Lower leg skin (tissue), 3 donors: ENCODE data around the gene ABCA13.

Experiments
- POLR2A ChIP-seq, 2 donors: fragments of 450-650 bp; IDR thresholded peaks; one replicate each; pipeline ENCODE4 v1.6.1; 2016 to 2017; ENCODE audit warnings: antibody characterized with exemption in 2 of 2, mild to moderate bottlenecking in 1 of 2, moderate library complexity in 1 of 2
- TF ChIP-seq, protein P1 (sequence below), 3 donors: fragments of 450-650 bp; IDR thresholded peaks; one replicate each; pipeline ENCODE4 v1.5.1; 2016; ENCODE audit warnings: antibody characterized with exemption in 3 of 3, mild to moderate bottlenecking in 3 of 3, moderate library complexity in 2 of 3

DNA sequence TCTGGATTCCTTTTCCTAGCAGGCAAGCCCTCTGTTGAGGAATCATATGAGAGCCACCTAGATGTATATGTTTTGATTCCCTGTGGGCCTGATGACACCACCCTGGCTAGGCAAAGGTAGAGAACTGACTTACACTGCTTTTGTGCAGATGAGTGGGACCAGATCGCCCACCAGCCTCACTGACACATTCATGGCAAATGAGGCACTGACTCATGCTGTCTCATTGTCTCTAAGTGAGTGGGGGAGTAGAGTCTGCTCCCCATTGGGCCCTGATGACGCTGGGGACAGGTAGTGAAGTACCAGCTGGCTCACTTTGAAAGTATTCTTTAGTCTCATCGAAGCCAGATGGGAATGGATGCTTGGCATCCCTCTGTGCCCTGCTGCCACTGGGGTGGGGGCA is 326.3 kb downstream of the ABCA13 start:
- TF ChIP-seq, protein P1, sequence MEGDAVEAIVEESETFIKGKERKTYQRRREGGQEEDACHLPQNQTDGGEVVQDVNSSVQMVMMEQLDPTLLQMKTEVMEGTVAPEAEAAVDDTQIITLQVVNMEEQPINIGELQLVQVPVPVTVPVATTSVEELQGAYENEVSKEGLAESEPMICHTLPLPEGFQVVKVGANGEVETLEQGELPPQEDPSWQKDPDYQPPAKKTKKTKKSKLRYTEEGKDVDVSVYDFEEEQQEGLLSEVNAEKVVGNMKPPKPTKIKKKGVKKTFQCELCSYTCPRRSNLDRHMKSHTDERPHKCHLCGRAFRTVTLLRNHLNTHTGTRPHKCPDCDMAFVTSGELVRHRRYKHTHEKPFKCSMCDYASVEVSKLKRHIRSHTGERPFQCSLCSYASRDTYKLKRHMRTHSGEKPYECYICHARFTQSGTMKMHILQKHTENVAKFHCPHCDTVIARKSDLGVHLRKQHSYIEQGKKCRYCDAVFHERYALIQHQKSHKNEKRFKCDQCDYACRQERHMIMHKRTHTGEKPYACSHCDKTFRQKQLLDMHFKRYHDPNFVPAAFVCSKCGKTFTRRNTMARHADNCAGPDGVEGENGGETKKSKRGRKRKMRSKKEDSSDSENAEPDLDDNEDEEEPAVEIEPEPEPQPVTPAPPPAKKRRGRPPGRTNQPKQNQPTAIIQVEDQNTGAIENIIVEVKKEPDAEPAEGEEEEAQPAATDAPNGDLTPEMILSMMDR (IDR thresholded peaks at IDR 0.05) = no peak
- no peak for TF ChIP-seq POLR2A (IDR thresholded peaks at IDR 0.05)
